Dendritic cell treated with granulocyte-macrophage colony-stimulating factor and Interleukin-4, amounts not matched to agents 40 ng/mL and 50 ng/mL, for 4 days (primary cell): ENCODE results near the gene ABCA2.
A peak's percentile ranks its signal among the peaks of the same experiment; 100 is the strongest.

ENCODE experiments used
- H3K27ac Mint-ChIP-seq: one replicate; pipeline ENCODE4 v1.8.0; 2022; ENCODE audit warnings: mild to moderate bottlenecking, mixed read lengths
- H3K27me3 Mint-ChIP-seq: one replicate; pipeline ENCODE4 v1.8.0; 2022; ENCODE audit warnings: mild to moderate bottlenecking, mixed read lengths
- H3K36me3 Mint-ChIP-seq: one replicate; pipeline ENCODE4 v1.8.0; 2022; ENCODE audit warnings: low read depth, mixed read lengths
- H3K4me1 Mint-ChIP-seq: one replicate; pipeline ENCODE4 v1.8.0; 2022; ENCODE audit warnings: low read depth, mixed read lengths
- H3K4me3 Mint-ChIP-seq: one replicate; pipeline ENCODE4 v1.8.0; 2022; ENCODE audit warnings: mild to moderate bottlenecking, moderate library complexity, mixed read lengths
- H3K9me3 Mint-ChIP-seq: one replicate; pipeline ENCODE4 v1.8.0; 2022; ENCODE audit warnings: mixed read lengths
- intact Hi-C: fragments of 100-400 bp; cut with micrococcal nuclease; formaldehyde crosslinking; loops from one replicate; pipeline ENCODE4 v1.15.0; 2022

ABCA2 gene

DNA sequence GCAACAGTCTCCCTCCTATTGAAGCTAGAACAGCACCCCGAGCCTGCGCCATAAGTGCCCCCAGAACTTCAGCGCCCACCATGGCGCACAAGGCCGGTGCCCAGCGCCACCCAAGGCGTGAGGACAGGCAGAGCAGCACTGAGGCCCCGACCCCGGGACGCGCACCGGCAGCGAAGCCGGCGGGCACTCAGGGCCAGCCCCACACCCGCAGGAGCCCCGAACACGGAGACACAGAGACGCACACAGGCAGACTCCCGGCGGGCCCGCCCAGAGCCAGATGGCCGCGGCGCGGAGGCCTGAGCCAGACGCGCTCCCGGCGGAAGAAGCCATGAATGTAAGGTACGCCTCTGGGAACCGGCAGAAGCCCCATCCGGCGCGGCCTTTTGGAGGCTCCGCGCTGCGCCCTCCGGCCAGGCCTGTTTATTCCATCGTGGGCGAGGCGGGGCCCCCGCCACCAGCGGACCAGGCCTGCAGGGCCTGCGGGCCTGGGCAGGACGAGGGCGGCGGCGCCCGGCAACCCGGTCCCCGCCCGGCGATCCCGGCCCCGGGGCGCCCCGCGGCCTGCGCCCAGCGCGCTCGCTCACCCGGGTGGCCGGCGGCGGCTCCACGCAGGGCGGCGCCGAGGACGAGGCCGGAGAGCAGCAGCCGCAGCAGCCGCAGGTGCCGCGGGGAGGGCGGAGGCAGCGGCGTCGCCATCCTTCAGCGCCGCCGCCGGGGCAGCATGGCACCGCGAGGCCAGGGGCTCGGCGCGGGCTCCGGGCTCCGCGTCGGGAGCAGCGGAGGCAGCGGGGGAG is 17.5 kb upstream of the ABCA2 start:
- Mint-ChIP-seq H3K4me1 (peaks cover 21% of the 10 kb centered on the region), H3K27ac (no peak overlapping the region), H3K4me3 (peak overlapping the region; percentile 65), H3K36me3 (no peaks in the 10 kb centered on the region), H3K9me3 (no peaks in the 10 kb centered on the region), H3K27me3 (peaks cover 83% of the 10 kb centered on the region)
- intact Hi-C loops: loop anchor here (2.0 to 5.0 kb wide), 2 partner anchors 19 to 182 kb away; partner anchors contain the start of genes CYSRT1 and RNF224

GRCh38 chr9:137044502-137045177 is 16.6 kb upstream of the ABCA2 start:
- Mint-ChIP-seq H3K27ac (no peak overlapping the region), H3K27me3 (peaks cover 76% of the 10 kb centered on the region), H3K36me3 (no peaks in the 10 kb centered on the region), H3K4me3 (no peak overlapping the region), H3K9me3 (no peaks in the 10 kb centered on the region), H3K4me1 (peaks cover 21% of the 10 kb centered on the region)
- intact Hi-C loops: loop anchor here (5.0 kb wide), 1 partner anchor 183 kb away; the partner anchor contains the start of genes CYSRT1 and RNF224

DNA sequence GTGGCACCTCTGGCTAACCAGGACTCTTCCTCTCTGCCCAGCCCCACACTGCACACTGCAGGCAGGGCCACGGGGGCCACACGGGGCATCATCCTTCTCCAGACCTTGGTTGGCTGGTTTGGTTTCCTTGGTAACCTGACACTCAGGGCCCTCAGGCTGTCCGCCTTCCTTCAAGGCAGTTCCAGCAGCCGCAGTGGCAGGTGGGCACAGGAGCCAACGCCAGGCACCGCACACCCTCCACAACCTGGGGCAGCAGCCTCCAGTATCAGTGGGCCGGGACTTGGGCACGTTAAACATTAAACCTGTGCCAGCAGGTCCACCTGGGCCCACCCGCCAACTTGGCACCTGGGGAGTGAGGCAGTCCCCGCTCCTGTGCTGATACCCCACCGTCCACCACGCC is 16.0 kb upstream of the ABCA2 start:
- intact Hi-C loops: no loop called here
- Mint-ChIP-seq H3K36me3 (peaks cover under 1% of the 10 kb centered on the region), H3K27me3 (peaks cover 73% of the 10 kb centered on the region), H3K27ac (no peak overlapping the region), H3K4me3 (no peak overlapping the region), H3K9me3 (no peaks in the 10 kb centered on the region), H3K4me1 (peaks cover 21% of the 10 kb centered on the region)

DNA sequence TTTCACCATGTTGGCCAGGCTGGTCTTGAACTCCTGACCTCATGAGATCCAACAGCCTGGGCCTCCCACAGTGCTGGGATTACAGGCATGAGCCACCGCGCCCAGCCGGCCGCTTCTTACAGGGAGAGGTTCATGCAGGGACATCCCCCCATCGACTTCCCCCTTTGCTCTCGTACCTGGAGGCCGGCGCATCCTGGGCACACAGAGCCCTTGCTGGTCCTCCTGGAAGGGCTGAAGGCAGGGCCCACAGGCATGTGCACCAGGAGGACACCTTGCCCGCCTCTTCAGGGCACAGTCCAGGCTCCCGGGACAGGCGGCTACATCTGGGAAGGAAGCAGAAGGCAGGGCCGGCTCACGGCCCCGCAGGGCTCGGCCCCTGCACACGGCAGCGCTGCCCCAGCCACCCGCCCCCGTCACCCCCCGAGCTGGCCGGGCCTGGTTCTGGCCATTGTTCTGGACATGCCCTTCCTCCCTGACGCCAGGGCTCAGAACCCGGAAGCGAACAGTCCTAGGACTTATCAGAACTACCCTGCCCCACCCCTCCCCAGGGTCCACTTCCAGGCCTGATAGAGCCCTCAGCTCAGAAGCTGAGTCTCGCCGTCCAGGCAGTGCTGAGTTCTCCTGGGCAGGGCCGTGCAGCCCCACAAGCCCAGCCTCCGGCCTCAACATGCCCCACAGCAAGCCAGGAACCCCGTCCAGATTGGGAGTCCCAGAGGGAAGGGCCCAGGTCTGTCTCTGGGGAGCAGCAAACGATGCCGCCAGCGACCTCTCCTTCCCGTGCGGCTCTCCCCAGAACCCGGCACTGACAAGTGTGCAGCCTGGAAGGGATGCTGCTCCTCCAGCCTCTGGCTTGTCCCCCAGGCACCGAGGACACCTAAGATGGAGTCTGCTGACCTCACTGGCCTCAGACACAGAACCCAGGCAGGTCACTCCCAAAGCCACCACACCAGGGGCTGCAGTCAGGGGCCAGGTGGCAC is 15.0 kb upstream of the ABCA2 start:
- Mint-ChIP-seq H3K4me1 (peaks cover 27% of the 10 kb centered on the region), H3K36me3 (peaks cover 11% of the 10 kb centered on the region), H3K9me3 (no peaks in the 10 kb centered on the region), H3K27ac (no peak overlapping the region), H3K4me3 (no peak overlapping the region), H3K27me3 (peaks cover 66% of the 10 kb centered on the region)
- intact Hi-C loops: no loop called here

- intact Hi-C loops: no loop called here
- Mint-ChIP-seq H3K36me3 (peaks cover 30% of the 10 kb centered on the region), H3K27ac (no peak overlapping the region), H3K4me3 (no peak overlapping the region), H3K27me3 (peaks cover 47% of the 10 kb centered on the region), H3K4me1 (peaks cover 34% of the 10 kb centered on the region), H3K9me3 (no peaks in the 10 kb centered on the region)
These were observed 13.1 kb upstream of the ABCA2 start for GRCh38 chr9:137041124-137041523.

DNA sequence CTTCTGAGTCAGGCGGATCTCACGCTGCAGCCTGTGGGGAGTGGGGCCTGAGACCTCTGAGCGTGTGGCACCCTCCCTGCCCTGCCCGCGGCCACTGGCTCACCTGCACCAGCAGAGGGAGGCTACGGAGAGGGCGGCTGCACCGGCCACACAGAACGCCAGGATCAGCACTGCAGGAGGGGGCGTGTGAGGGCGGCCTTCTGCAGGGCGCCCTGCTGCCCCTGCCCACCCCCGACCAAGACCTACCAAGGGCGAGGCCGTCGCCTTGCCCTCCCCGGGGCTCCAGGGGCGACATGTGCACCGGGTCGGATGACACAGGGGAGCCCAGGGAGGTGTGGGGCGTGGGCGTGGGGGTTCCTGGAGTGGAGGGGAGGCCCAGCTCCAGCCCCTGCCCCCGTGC is 12.5 kb upstream of the ABCA2 start:
- H3K4me3 Mint-ChIP-seq: no peak overlapping the region
- peaks cover 44% of the 10 kb centered on the region for H3K27me3 Mint-ChIP-seq
- intact Hi-C loops: no loop called here
- H3K4me1 Mint-ChIP-seq: peaks cover 39% of the 10 kb centered on the region
- H3K9me3 Mint-ChIP-seq: no peaks in the 10 kb centered on the region
- H3K36me3 Mint-ChIP-seq: peaks cover 35% of the 10 kb centered on the region
- H3K27ac Mint-ChIP-seq: no peak overlapping the region

DNA sequence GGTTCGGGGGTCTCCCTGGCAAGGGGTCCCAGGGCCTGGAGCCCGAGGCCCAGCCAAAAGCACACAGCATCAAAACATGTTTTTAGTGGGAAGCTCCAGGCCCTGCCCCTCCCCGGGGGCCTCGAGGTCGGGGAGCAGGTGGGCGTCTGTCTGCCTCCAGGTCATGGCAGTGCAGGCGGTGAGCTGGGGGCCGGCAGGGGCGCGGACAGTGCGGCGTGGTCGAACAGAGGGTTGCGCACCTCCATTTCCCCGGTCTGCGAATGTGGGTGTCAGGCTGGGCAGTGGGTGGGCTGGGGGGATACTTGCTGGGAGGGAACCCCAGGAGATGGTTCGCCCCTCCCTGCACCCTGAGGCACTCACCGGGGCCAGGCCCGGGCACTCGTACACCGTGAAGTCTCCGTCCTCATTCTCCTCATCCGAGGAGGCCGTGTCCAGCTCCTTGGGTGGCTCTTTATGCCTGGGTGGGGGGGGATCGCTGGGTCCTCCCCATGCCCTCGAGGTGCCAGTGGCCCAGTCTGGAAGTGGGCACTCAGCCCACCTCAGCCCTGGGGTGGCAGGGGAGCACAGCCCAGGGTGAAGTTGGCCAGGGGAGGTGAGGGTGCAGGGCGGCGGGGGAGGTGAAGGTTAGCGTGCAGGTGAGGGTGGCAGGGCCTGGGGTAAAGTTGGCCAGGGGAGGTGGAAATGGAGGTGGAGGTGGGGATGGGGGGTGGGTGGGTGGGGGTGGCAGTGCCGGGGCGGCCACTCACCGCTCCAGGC is 11.8 kb upstream of the ABCA2 start:
- Mint-ChIP-seq H3K36me3 (peaks cover 43% of the 10 kb centered on the region), H3K4me1 (peaks cover 40% of the 10 kb centered on the region), H3K27ac (no peak overlapping the region), H3K27me3 (peaks cover 36% of the 10 kb centered on the region), H3K9me3 (no peaks in the 10 kb centered on the region), H3K4me3 (no peak overlapping the region)
- intact Hi-C loops: no loop called here

DNA sequence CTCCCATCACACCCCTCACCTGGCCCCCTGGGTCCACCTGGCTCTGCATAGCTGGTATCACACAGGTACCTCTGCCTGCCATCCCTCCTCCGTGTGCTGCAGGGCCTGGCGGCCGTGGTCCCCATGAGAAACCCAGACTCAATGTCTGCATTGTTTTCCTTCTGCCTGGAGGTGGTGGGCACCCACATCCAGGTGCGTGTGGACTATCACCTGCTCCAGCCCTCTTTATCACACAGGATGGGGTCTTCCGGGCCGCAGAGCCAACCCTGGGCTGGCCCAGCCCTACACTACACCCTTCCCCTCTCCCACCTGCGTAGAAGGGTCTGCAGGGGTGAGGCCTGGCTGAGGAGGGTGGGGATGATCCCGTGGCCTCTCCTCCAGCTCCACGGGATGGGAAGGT is 10.9 kb upstream of the ABCA2 start:
- Mint-ChIP-seq H3K9me3 (no peaks in the 10 kb centered on the region), H3K4me1 (peaks cover 40% of the 10 kb centered on the region), H3K27me3 (peaks cover 27% of the 10 kb centered on the region), H3K27ac (no peak overlapping the region), H3K36me3 (peaks cover 49% of the 10 kb centered on the region), H3K4me3 (no peak overlapping the region)
- intact Hi-C loops: no loop called here

DNA sequence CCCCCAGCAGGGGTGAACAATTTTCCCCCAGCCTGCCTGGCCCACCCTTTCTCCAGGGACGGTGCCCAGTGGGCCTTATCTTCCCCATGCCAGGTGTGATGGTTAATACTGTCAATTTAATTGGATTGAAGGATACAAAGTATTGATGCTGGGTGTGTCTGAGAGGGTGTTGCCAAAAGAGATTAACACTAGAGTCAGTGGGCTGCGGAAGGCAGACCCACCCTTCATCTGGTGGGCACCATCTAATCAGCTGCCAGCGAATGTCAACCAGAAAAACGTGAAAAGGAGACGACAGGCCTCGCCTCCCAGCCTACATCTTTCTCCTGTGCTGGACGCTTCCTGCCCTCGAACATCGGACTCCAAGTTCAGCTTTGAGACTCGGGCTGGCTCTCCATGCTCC is 9.4 kb upstream of the ABCA2 start:
- Mint-ChIP-seq H3K27ac (no peak overlapping the region), H3K4me3 (no peak overlapping the region), H3K4me1 (peaks cover 53% of the 10 kb centered on the region), H3K36me3 (peaks cover 61% of the 10 kb centered on the region), H3K9me3 (no peaks in the 10 kb centered on the region), H3K27me3 (peaks cover 14% of the 10 kb centered on the region)
- intact Hi-C loops: no loop called here

- Mint-ChIP-seq H3K9me3 (no peaks in the 10 kb centered on the region), H3K27me3 (peaks cover 11% of the 10 kb centered on the region), H3K4me3 (no peak overlapping the region), H3K36me3 (peaks cover 62% of the 10 kb centered on the region), H3K4me1 (peaks cover 57% of the 10 kb centered on the region), H3K27ac (no peak overlapping the region)
- intact Hi-C loops: no loop called here
These were observed 9.0 kb upstream of the ABCA2 start for GRCh38 chr9:137037035-137037434.

- H3K4me1 Mint-ChIP-seq: peaks cover 67% of the 10 kb centered on the region
- H3K27me3 Mint-ChIP-seq: peaks cover 5% of the 10 kb centered on the region
- intact Hi-C loops: loop anchor here (1.0 to 2.0 kb wide), 2 partner anchors 88 to 249 kb away; no protein-coding TSS in a partner anchor
- H3K9me3 Mint-ChIP-seq: no peaks in the 10 kb centered on the region
- H3K4me3 Mint-ChIP-seq: no peak overlapping the region
- H3K36me3 Mint-ChIP-seq: peaks cover 62% of the 10 kb centered on the region
- H3K27ac Mint-ChIP-seq: no peak overlapping the region
These were observed 7.9 kb upstream of the ABCA2 start for GRCh38 chr9:137035937-137036336.

- peak overlapping the region; percentile 90 for H3K27ac Mint-ChIP-seq
- peaks cover 72% of the 10 kb centered on the region for H3K4me1 Mint-ChIP-seq
- intact Hi-C loops: loop anchor here (1.0 to 2.0 kb wide), 2 partner anchors 87 to 249 kb away; no protein-coding TSS in a partner anchor
- H3K27me3 Mint-ChIP-seq: peaks cover 4% of the 10 kb centered on the region
- H3K4me3 Mint-ChIP-seq: peak overlapping the region; percentile 80
- H3K36me3 Mint-ChIP-seq: peaks cover 62% of the 10 kb centered on the region
- no peaks in the 10 kb centered on the region for H3K9me3 Mint-ChIP-seq
These were observed 7.4 kb upstream of the ABCA2 start for GRCh38 chr9:137035507-137035834.
